DND-41 (cell line): ENCODE results near the gene RBM47.

ENCODE experiments used
- EZH2 ChIP-seq: IDR thresholded peaks from 3 replicates; pipeline ENCODE4 v1.6.1; 2012; ENCODE audit warnings: borderline replicate concordance, low read depth, mild to moderate bottlenecking, moderate library complexity, low read length, inconsistent platforms; ENCODE audit not compliant: severe bottlenecking
- TF ChIP-seq, protein P1 (sequence below): IDR thresholded peaks from 2 replicates; pipeline ENCODE4 v1.5.1; 2012; ENCODE audit warnings: borderline replicate concordance, low read length, moderate library complexity, mild to moderate bottlenecking; ENCODE audit not compliant: poor library complexity, severe bottlenecking; ENCODE audit errors: extremely low read depth

GRCh38 chr4:40434126-40434687, 195.5 kb downstream of the RBM47 start:
- TF ChIP-seq, protein P1, sequence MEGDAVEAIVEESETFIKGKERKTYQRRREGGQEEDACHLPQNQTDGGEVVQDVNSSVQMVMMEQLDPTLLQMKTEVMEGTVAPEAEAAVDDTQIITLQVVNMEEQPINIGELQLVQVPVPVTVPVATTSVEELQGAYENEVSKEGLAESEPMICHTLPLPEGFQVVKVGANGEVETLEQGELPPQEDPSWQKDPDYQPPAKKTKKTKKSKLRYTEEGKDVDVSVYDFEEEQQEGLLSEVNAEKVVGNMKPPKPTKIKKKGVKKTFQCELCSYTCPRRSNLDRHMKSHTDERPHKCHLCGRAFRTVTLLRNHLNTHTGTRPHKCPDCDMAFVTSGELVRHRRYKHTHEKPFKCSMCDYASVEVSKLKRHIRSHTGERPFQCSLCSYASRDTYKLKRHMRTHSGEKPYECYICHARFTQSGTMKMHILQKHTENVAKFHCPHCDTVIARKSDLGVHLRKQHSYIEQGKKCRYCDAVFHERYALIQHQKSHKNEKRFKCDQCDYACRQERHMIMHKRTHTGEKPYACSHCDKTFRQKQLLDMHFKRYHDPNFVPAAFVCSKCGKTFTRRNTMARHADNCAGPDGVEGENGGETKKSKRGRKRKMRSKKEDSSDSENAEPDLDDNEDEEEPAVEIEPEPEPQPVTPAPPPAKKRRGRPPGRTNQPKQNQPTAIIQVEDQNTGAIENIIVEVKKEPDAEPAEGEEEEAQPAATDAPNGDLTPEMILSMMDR: no peak
- no peak for TF ChIP-seq EZH2
